Right lobe of liver (tissue), 6 donors: ENCODE data around the gene RAPGEF3. TPM values are rescaled to one million over a fixed set of nuclear protein-coding genes. Genes with fewer than 3 reads are reported as not detected.

Experiments
- ATAC-seq, 4 donors: fragments of 200-7000 bp; cut with Tn5 transposase; one replicate each; pipeline ENCODE4 v1.9.1; 2020; ENCODE audit warnings: mild to moderate bottlenecking in 4 of 4, moderate library complexity in 4 of 4
- DNase-seq, 3 donors: peaks; one replicate each; pipeline ENCODE4 v3.0.0-alpha.2; 2020
- H3K27ac ChIP-seq, 3 donors: fragments of 200-600 bp; one replicate each; pipeline ENCODE4 v1.8.0; 2022
- H3K27me3 ChIP-seq, 2 donors: fragments of 200-600 bp; one replicate each; pipeline ENCODE4 v1.8.0; 2022
- H3K36me3 ChIP-seq, 4 donors: fragments of 200-600 bp; sonication (generic) in 1 of 4; one replicate each; pipeline versions ENCODE4 v1.5.1 to v1.8.0; 2017 to 2022; ENCODE audit warnings: control low read depth in 1 of 4
- H3K4me1 ChIP-seq, 4 donors: fragments of 200-600 bp; sonication (generic) in 1 of 4; one replicate each; pipeline versions ENCODE4 v1.5.1 to v1.8.0; 2017 to 2022; ENCODE audit warnings: control low read depth in 1 of 4
- H3K4me3 ChIP-seq, 3 donors: fragments of 200-600 bp; one replicate each; pipeline ENCODE4 v1.8.0; 2022
- H3K9me3 ChIP-seq, 4 donors: fragments of 200-600 bp; sonication (generic) in 1 of 4; one replicate each; pipeline versions ENCODE4 v1.5.1 to v1.8.0; 2017 to 2022; ENCODE audit warnings: control low read depth in 1 of 4
- CTCF ChIP-seq, 4 donors: fragments of 200-600 bp in 3 of 4; fragments of 450-650 bp in 1 of 4; IDR thresholded peaks; one replicate each; pipeline versions ENCODE4 v1.5.1 to v1.8.0; 2016 to 2022; ENCODE audit warnings: antibody characterized with exemption in 4 of 4, mild to moderate bottlenecking in 2 of 4
- POLR2A ChIP-seq: fragments of 450-650 bp; IDR thresholded peaks from one replicate; pipeline ENCODE4 v1.6.1; 2017; ENCODE audit warnings: antibody characterized with exemption, mild to moderate bottlenecking
- WGBS: methylation state at CpG from one replicate; pipeline ENCODE4 v1.1.6; 2018; ENCODE audit warnings: low coverage, low lambda C conversion rate; ENCODE audit not compliant: insufficient coverage; ENCODE audit errors: missing lambda C conversion rate; 5-methylcytosine and 5-hydroxymethylcytosine counted together
- intact Hi-C, 2 donors: fragments of 100-400 bp; cut with DNase I; formaldehyde crosslinking; loops; one replicate each; pipeline versions ENCODE4 v1.11.2 to v1.14.1; 2022
- total RNA-seq, 6 experiments: library from RNA; depleted of rRNA in 2 of 6; stranded (reverse); fragments of >200 nt in 2 of 6; fragmentation: NEBNext Ultra II Directional in 3 of 6; extraction: Animal tissue kit (Norgen Biotek cat#: 25700) in 3 of 6; gene quantifications; one replicate each; pipeline versions ENCODE4 v1.1.0 to v1.2.4, GENCODE V29; 2016 to 2023
- donor health status: DM: no; HTN: yes; CAD: no.
- donor health status: DM: no; HTN: no; CAD: no.
- donor health status: DM: no; HTN: no; CAD: no.
- donor health status: DM: no; HTN: yes; CAD: no.
- donor health status: DM: no; HTN: yes; CAD: no.

The RAPGEF3 gene
- total RNA-seq, 6 experiments from 2014 or later: 0.81 to 4.6 (median 2.6) TPM

DNA sequence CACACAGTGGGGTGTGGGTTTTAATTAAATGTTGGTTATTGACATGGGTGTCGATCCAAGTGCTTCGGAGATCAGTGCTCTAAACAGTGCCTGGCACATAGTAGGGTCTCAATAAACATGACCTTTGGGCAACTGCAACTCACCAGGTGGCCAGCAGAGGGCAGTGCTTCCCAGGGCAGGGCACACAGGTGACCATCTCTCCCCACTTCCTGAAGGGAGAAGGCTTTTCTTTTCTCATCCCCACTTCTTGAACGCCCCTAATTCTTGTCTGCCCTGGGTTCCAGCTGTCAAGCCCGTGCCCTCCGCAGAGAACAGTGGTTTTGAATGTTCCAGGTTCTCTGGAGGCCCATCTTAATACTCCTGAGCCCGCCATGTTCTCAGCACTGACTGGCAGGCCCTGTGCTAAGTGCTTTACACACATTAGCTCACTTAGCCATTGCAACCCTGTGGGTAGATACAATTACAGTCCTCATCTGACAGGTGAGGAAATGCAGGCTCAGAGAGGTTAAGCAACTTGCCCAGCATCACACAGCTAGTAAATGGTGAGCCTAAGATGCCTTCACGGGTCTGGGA is 16.3 kb downstream of the RAPGEF3 start:
- ATAC-seq (peak; percentile 9 to 46 (median 44)), DNase-seq (peak in 1 of 3 donors; percentile 53)
- no peaks in the 10 kb centered on the region for H3K9me3 ChIP-seq
- no peaks in the 10 kb centered on the region for H3K27me3 ChIP-seq
- peaks cover 0 to 5% (median 5%) of the 10 kb centered on the region in 4 donors for H3K4me1 ChIP-seq
- intact Hi-C loops: loop anchor here in 1 of 2 donors (5.0 kb wide), 1 partner anchor 35 kb away; no protein-coding TSS in a partner anchor
- TF ChIP-seq CTCF (IDR thresholded peaks at IDR 0.05) (peak; percentile 91 to 95 (median 92)), POLR2A (no peak)
- WGBS: 39% methylated on average over 6 of the region's 7 CpGs
- H3K36me3 ChIP-seq: no peaks in the 10 kb centered on the region
- no peak overlapping the region for H3K27ac ChIP-seq
- H3K4me3 ChIP-seq: no peak overlapping the region

- Histone ChIP-seq H3K36me3 (no peaks in the 10 kb centered on the region), H3K27me3 (no peaks in the 10 kb centered on the region), H3K9me3 (no peaks in the 10 kb centered on the region), H3K27ac (no peak overlapping the region), H3K4me3 (no peak overlapping the region), H3K4me1 (peaks cover 0 to 14% (median 8%) of the 10 kb centered on the region in 4 donors)
- WGBS: 9% methylated on average over 3 of the region's 4 CpGs
- intact Hi-C loops: loop anchor here in 1 of 2 donors (5.0 kb wide), 1 partner anchor 36 kb away; no protein-coding TSS in a partner anchor
- TF ChIP-seq POLR2A: no peak
- no peak for TF ChIP-seq CTCF (IDR thresholded peaks at IDR 0.05)
- DNase-seq (peak; percentile 63 to 74 (median 72)), ATAC-seq (peak in 1 of 4 donors; percentile 5)
These were observed 17.4 kb downstream of the RAPGEF3 start for GRCh38 chr12:47741340-47741703.

DNA sequence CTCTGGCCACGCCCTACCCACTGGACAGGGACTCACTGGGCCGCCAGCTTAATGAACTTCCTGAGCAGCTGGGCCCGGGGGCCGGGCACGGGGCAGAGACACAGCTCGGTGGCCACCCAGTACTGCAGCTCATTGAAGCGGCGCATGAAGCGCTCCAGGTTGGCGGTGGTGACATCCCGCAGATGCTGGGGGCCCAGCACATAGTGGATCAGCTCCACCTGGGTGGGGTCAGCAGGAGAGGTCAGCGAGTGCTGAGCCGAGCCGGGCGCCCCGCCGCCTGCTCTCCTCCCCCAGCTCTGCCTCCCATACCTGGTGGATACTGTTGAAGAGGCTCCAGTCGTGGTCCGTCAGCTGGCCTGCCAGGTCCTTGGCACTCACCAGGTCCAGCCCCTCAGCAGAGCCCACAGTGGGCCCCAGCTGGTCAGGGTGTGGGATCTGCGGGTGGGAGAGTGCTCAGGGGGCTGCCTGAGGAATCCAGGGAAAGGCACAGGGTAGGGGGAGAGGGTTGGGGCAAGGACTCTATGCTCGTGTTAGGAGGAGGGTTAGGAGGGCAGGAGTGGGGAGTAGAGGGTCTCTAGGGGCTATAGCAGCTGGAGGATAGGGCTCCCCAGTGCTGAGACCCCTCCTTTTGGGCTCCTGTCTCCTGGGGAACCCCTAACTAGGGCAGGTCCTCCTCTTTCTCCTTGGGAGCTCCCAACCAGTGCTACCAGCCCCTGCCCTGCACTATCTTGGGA is 17.9 kb downstream of the RAPGEF3 start:
- no peaks in the 10 kb centered on the region for H3K9me3 ChIP-seq
- ATAC-seq (no peak), DNase-seq (no peak)
- intact Hi-C loops: loop anchor here in 1 of 2 donors (5.0 kb wide), 1 partner anchor 37 kb away; no protein-coding TSS in a partner anchor
- H3K27me3 ChIP-seq: no peaks in the 10 kb centered on the region
- TF ChIP-seq CTCF (IDR thresholded peaks at IDR 0.05) (no peak), POLR2A (no peak)
- 43% methylated on average over 1 of the region's 21 CpGs for WGBS
- H3K36me3 ChIP-seq: no peaks in the 10 kb centered on the region
- no peak overlapping the region for H3K4me3 ChIP-seq
- H3K27ac ChIP-seq: no peak overlapping the region
- H3K4me1 ChIP-seq: peaks cover 0 to 19% (median 8%) of the 10 kb centered on the region in 4 donors

DNA sequence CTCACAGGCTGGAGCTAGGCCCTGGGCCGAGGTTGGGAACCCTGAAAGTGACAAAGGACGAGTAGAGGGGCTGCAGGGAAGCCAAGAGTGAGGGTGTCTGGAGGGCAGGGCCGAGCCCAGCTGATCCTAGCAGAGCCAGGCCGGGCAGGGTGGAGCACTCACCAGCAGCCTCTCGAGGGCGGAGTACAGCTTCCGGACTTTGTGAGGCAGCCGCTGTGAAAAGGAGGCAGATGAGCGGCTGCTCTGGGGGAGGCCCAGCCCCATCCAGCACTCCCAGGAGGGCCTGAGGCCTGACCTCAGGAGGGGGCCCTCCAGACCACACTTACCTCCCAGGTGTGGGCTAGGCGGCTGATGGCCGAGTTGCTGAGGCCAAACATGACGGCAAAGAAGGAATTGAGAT is 18.7 kb downstream of the RAPGEF3 start:
- DNase-seq: peak in 1 of 3 donors; percentile 39
- H3K4me1 ChIP-seq: peaks cover 0 to 19% (median 8%) of the 10 kb centered on the region in 4 donors
- no peak for ATAC-seq

GRCh38 chr12:47739297-47739696 is 19.4 kb downstream of the RAPGEF3 start:
- H3K4me1 ChIP-seq: peaks cover 0 to 19% (median 8%) of the 10 kb centered on the region in 4 donors
- H3K27ac ChIP-seq: no peak overlapping the region

More for the DNA sequence above, 18.7 kb downstream of the RAPGEF3 start:
- Histone ChIP-seq H3K27ac (no peak overlapping the region), H3K36me3 (no peaks in the 10 kb centered on the region), H3K9me3 (no peaks in the 10 kb centered on the region), H3K27me3 (no peaks in the 10 kb centered on the region), H3K4me3 (no peak overlapping the region)
- intact Hi-C loops: loop anchor here in 1 of 2 donors (5.0 kb wide), 1 partner anchor 37 kb away; no protein-coding TSS in a partner anchor
- no peak for TF ChIP-seq POLR2A
- WGBS: 80% methylated on average over 1 of the region's 12 CpGs

More at GRCh38 chr12:47739297-47739696, 19.4 kb downstream of the RAPGEF3 start:
- ATAC-seq (no peak), DNase-seq (no peak)
- Histone ChIP-seq H3K4me3 (no peak overlapping the region), H3K9me3 (no peaks in the 10 kb centered on the region), H3K36me3 (no peaks in the 10 kb centered on the region), H3K27me3 (no peaks in the 10 kb centered on the region)
- TF ChIP-seq CTCF (IDR thresholded peaks at IDR 0.05) (no peak), POLR2A (no peak)
- WGBS: 62% methylated on average over 2 of the region's 3 CpGs
- intact Hi-C loops: no loop called here
